IPS DF 6.9 (cell line): ENCODE results near the gene SLC30A1.

ENCODE experiments used
- DNase-seq: peaks from one replicate; pipeline ENCODE4 v3.0.0-alpha.2; 2013; ENCODE audit warnings: low read depth, low spot score
- H3K27ac ChIP-seq: one replicate; pipeline ENCODE4 v1.5.1; 2013; ENCODE audit warnings: low read length, control low read depth
- H3K27me3 ChIP-seq: 2 replicates; pipeline ENCODE4 v1.6.1; 2013; ENCODE audit warnings: mild to moderate bottlenecking, low read length; ENCODE audit not compliant: control insufficient read depth, insufficient read depth
- H3K36me3 ChIP-seq: 2 replicates; pipeline ENCODE4 v1.6.1; 2013; ENCODE audit warnings: low read length; ENCODE audit not compliant: control insufficient read depth, insufficient read depth
- H3K4me1 ChIP-seq: 2 replicates; pipeline ENCODE4 v1.6.1; 2013; ENCODE audit warnings: low read length; ENCODE audit not compliant: control insufficient read depth, insufficient read depth
- H3K4me3 ChIP-seq: 2 replicates; pipeline ENCODE4 v1.5.1; 2013; ENCODE audit warnings: mild to moderate bottlenecking, low read length
- H3K9me3 ChIP-seq: 2 replicates; pipeline ENCODE4 v1.6.1; 2013; ENCODE audit warnings: low read length, inconsistent platforms; ENCODE audit not compliant: control insufficient read depth, insufficient read depth
- WGBS: extraction: QIAGEN DNeasy Blood & Tissue Kit; methylation state at CpG from one replicate; pipeline ENCODE4 v1.1.7; 2013; ENCODE audit warnings: mixed read lengths, missing lambda C conversion rate; ENCODE audit not compliant: insufficient read length, insufficient coverage; 5-methylcytosine and 5-hydroxymethylcytosine counted together

SLC30A1 gene

GRCh38 chr1:211524521-211524920, 54.4 kb downstream of the SLC30A1 start:
- no peak overlapping the region for H3K4me3 ChIP-seq
- WGBS, result no CpG with 5 or more reads among the region's 10 CpGs
- no peaks in the 10 kb centered on the region for H3K27me3 ChIP-seq
- no peak for DNase-seq
- H3K9me3 ChIP-seq, result no peaks in the 10 kb centered on the region
- no peaks in the 10 kb centered on the region for H3K4me1 ChIP-seq
- H3K36me3 ChIP-seq, result no peaks in the 10 kb centered on the region
- H3K27ac ChIP-seq, result no peak overlapping the region

DNA sequence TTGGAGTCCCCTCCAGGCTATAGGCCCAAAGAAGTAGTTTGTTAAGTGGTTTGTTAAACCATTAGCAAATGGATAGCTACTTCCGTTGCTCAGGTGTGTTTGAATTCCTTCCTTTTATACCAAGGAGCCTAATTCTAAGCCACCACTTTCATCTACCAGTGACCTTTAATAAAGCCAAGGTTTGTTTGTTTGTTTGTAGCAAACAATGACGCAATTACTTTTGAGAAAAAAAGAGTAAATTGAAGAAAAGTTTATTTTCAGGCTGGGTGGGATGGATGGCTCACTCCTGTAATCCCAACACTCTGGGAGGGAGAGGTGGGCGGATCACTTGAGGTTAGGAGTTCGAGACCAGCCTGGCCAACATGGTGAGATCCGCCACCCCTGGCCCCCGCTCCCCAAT, 56.2 kb downstream of the SLC30A1 start:
- Histone ChIP-seq H3K4me1 (no peaks in the 10 kb centered on the region), H3K36me3 (no peaks in the 10 kb centered on the region), H3K27me3 (no peaks in the 10 kb centered on the region), H3K9me3 (no peaks in the 10 kb centered on the region), H3K4me3 (no peak overlapping the region), H3K27ac (no peak overlapping the region)
- no peak for DNase-seq
- no CpG with 5 or more reads among the region's 6 CpGs for WGBS
